ENCODE data around the gene KCNH1. TPM values are rescaled to one million over a fixed set of nuclear protein-coding genes. Genes with fewer than 3 reads are reported as not detected.

KCNH1 gene
- total and polyA plus RNA-seq, 7 donors = 0.10 to 0.22 (median 0.17) TPM

GRCh38 chr1:210731193-210731592 is 402.8 kb downstream of the KCNH1 start:
- Histone ChIP-seq H3K4me3 (no peak overlapping the region), H3K9me3 (no peaks in the 10 kb centered on the region), H3K36me3 (ENCODE audit: insufficient read depth in 1 of 2, low read depth in 1 of 2) (no peaks in the 10 kb centered on the region), H3K27me3 (ENCODE audit: insufficient read depth in 3 of 3, low read length in 2 of 3) (no peaks in the 10 kb centered on the region), H3K4me1 (no peaks in the 10 kb centered on the region), H3K27ac (no peak overlapping the region)
- 92% methylated on average over 2 of the region's 2 CpGs for WGBS, 3 donors
- intact Hi-C loops (cut with DNase I) = no loop called here
- ATAC-seq (no peak), DNase-seq (no peak)
- TF ChIP-seq CTCF (IDR thresholded peaks at IDR 0.05) = no peak

- H3K36me3 ChIP-seq (ENCODE audit: insufficient read depth in 1 of 2, low read depth in 1 of 2) = no peaks in the 10 kb centered on the region
- no peak overlapping the region for H3K27ac ChIP-seq
- intact Hi-C loops (cut with DNase I) = no loop called here
- ATAC-seq = no peak
- no peaks in the 10 kb centered on the region for H3K9me3 ChIP-seq
- no peak overlapping the region for H3K4me3 ChIP-seq
- H3K4me1 ChIP-seq = no peaks in the 10 kb centered on the region
- DNase-seq = no peak
- no peak for TF ChIP-seq CTCF (IDR thresholded peaks at IDR 0.05)
- H3K27me3 ChIP-seq (ENCODE audit: insufficient read depth in 3 of 3, low read length in 2 of 3) = no peaks in the 10 kb centered on the region
- 72 to 81% (median 79%) methylated on average over 1 of the region's 1 CpG for WGBS, 3 donors
Observed at GRCh38 chr1:210730023-210730422, 403.9 kb downstream of the KCNH1 start.

GRCh38 chr1:210728437-210729149 is 405.4 kb downstream of the KCNH1 start:
- Histone ChIP-seq H3K9me3 (no peaks in the 10 kb centered on the region), H3K4me3 (no peak overlapping the region), H3K4me1 (no peaks in the 10 kb centered on the region), H3K36me3 (ENCODE audit: insufficient read depth in 1 of 2, low read depth in 1 of 2) (no peaks in the 10 kb centered on the region), H3K27me3 (ENCODE audit: insufficient read depth in 3 of 3, low read length in 2 of 3) (no peaks in the 10 kb centered on the region), H3K27ac (no peak overlapping the region)
- ATAC-seq (no peak), DNase-seq (no peak)
- intact Hi-C loops (cut with DNase I) = no loop called here
- no peak for TF ChIP-seq CTCF (IDR thresholded peaks at IDR 0.05)
- 61 to 69% (median 64%) methylated on average over 4 of the region's 4 CpGs for WGBS, 3 donors

- no peak overlapping the region for H3K4me3 ChIP-seq
- H3K36me3 ChIP-seq (ENCODE audit: insufficient read depth in 1 of 2, low read depth in 1 of 2) = no peaks in the 10 kb centered on the region
- no peaks in the 10 kb centered on the region for H3K4me1 ChIP-seq
- 32 to 54% (median 49%) methylated on average over 2 of the region's 2 CpGs for WGBS, 3 donors
- no peak overlapping the region for H3K27ac ChIP-seq
- DNase-seq (no peak), ATAC-seq (no peak)
- H3K27me3 ChIP-seq (ENCODE audit: insufficient read depth in 3 of 3, low read length in 2 of 3) = no peaks in the 10 kb centered on the region
- intact Hi-C loops (cut with DNase I) = no loop called here
- H3K9me3 ChIP-seq = no peaks in the 10 kb centered on the region
- TF ChIP-seq CTCF (IDR thresholded peaks at IDR 0.05) = no peak
Observed at GRCh38 chr1:210727709-210728108, 406.2 kb downstream of the KCNH1 start.

- Histone ChIP-seq H3K4me1 (no peaks in the 10 kb centered on the region), H3K27me3 (ENCODE audit: insufficient read depth in 3 of 3, low read length in 2 of 3) (no peaks in the 10 kb centered on the region), H3K27ac (no peak overlapping the region), H3K9me3 (no peaks in the 10 kb centered on the region), H3K4me3 (no peak overlapping the region), H3K36me3 (ENCODE audit: insufficient read depth in 1 of 2, low read depth in 1 of 2) (no peaks in the 10 kb centered on the region)
- 3 to 5% (median 4%) methylated on average over 2 of the region's 2 CpGs for WGBS, 3 donors
- DNase-seq = no peak
- no peak for ATAC-seq
- no peak for TF ChIP-seq CTCF (IDR thresholded peaks at IDR 0.05)
- intact Hi-C loops (cut with DNase I) = no loop called here
Observed at GRCh38 chr1:210726621-210727020, 407.3 kb downstream of the KCNH1 start.

Data from psoas muscle (tissue), 8 donors.